ENCODE data around the gene KDM6B.

GRCh38 chr17:7855660-7856010 lies 21.6 kb downstream of the KDM6B start:
- TF ChIP-seq CTCF (IDR thresholded peaks at IDR 0.05; ENCODE audit: insufficient read depth, low read length), result no peak
- TF ChIP-seq, protein P1, sequence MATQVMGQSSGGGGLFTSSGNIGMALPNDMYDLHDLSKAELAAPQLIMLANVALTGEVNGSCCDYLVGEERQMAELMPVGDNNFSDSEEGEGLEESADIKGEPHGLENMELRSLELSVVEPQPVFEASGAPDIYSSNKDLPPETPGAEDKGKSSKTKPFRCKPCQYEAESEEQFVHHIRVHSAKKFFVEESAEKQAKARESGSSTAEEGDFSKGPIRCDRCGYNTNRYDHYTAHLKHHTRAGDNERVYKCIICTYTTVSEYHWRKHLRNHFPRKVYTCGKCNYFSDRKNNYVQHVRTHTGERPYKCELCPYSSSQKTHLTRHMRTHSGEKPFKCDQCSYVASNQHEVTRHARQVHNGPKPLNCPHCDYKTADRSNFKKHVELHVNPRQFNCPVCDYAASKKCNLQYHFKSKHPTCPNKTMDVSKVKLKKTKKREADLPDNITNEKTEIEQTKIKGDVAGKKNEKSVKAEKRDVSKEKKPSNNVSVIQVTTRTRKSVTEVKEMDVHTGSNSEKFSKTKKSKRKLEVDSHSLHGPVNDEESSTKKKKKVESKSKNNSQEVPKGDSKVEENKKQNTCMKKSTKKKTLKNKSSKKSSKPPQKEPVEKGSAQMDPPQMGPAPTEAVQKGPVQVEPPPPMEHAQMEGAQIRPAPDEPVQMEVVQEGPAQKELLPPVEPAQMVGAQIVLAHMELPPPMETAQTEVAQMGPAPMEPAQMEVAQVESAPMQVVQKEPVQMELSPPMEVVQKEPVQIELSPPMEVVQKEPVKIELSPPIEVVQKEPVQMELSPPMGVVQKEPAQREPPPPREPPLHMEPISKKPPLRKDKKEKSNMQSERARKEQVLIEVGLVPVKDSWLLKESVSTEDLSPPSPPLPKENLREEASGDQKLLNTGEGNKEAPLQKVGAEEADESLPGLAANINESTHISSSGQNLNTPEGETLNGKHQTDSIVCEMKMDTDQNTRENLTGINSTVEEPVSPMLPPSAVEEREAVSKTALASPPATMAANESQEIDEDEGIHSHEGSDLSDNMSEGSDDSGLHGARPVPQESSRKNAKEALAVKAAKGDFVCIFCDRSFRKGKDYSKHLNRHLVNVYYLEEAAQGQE (IDR thresholded peaks at IDR 0.05; ENCODE audit: insufficient replicate concordance, low read depth), result no peak
